ENCODE results near the gene HOXC12. TPM values are rescaled to one million over a fixed set of nuclear protein-coding genes. Genes with fewer than 3 reads are reported as not detected.

Gene HOXC12
- total RNA-seq, 1 donor from 2014 or later, result not detected

DNA sequence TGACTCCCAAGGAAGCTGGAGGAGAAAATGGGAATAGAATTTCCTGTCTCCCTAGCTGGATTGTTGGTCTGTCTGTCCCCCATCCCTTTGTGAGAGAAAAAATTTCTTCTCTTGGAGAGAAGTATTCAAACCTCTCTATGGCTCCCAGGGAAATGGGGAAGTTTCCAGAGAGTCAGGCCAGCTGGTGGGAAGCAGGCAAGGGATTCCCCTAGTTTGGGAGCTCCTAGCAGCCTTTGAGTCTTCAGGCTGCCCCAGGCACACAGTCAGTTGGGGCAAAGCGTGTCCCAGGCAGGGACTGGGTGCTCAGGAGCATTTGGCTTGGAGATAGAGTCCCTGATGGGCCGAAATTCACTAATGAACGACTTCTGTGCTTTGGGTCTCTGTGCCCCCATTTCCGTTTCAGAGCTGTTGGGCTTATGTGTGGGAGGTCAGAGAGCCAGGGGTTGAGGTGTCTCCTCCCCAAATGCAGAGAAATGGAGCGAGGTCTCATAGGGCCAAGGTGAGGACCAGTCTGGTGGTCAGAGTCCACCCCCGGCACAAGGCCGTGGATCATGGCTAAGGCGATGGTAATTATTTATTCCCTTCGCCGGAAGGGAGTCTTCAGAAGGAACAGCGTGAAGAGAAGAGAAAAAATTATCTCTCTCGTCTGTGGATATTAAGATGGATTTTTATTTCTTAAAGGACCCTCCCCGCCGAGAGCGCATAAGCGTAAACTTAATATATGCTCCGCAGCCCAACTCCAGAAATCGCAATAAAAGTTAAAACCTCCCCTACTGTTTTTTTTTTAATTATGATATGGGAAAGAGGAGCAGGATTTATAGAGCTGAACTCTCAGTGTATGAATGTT, 38.7 kb downstream of the HOXC12 start:
- no peaks in the 10 kb centered on the region for H3K9me3 Mint-ChIP-seq
- H3K4me3 Mint-ChIP-seq, result peak overlapping the region; percentile 87
- DNase-seq (ENCODE audit: low read depth, low spot score), result no peak
- H3K27ac Mint-ChIP-seq (ENCODE audit: unreplicated experiment), result no peak overlapping the region
- H3K36me3 Mint-ChIP-seq (ENCODE audit: low read depth), result no peaks in the 10 kb centered on the region
- TF ChIP-seq, protein P1, sequence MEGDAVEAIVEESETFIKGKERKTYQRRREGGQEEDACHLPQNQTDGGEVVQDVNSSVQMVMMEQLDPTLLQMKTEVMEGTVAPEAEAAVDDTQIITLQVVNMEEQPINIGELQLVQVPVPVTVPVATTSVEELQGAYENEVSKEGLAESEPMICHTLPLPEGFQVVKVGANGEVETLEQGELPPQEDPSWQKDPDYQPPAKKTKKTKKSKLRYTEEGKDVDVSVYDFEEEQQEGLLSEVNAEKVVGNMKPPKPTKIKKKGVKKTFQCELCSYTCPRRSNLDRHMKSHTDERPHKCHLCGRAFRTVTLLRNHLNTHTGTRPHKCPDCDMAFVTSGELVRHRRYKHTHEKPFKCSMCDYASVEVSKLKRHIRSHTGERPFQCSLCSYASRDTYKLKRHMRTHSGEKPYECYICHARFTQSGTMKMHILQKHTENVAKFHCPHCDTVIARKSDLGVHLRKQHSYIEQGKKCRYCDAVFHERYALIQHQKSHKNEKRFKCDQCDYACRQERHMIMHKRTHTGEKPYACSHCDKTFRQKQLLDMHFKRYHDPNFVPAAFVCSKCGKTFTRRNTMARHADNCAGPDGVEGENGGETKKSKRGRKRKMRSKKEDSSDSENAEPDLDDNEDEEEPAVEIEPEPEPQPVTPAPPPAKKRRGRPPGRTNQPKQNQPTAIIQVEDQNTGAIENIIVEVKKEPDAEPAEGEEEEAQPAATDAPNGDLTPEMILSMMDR (conservative IDR thresholded peaks at IDR 0.05), result no peak
- H3K27me3 Mint-ChIP-seq (ENCODE audit: low read depth), result peaks cover 100% of the 10 kb centered on the region
- H3K4me1 Mint-ChIP-seq, result peaks cover 8% of the 10 kb centered on the region

DNA sequence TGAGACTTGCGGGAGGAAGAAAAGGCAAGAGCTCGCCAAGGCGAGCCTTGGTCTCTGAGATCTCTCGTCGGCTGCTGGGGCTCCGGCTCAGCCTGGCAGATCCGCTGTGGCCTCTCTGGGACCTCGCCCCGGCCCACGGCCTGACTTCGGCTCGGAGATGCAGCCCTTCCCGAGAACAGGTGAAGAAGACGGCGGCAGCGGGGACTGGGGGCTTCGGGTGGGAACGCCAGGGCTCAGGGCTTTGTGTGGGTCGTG, 39.2 kb downstream of the HOXC12 start:
- TF ChIP-seq, protein P1 (conservative IDR thresholded peaks at IDR 0.05), result no peak
- Mint-ChIP-seq H3K36me3 (ENCODE audit: low read depth) (no peaks in the 10 kb centered on the region), H3K4me3 (peak overlapping the region; percentile 87), H3K9me3 (no peaks in the 10 kb centered on the region), H3K27me3 (ENCODE audit: low read depth) (peaks cover 100% of the 10 kb centered on the region), H3K27ac (ENCODE audit: unreplicated experiment) (no peak overlapping the region), H3K4me1 (peaks cover 6% of the 10 kb centered on the region)
- no peak for DNase-seq (ENCODE audit: low read depth, low spot score)

DNA sequence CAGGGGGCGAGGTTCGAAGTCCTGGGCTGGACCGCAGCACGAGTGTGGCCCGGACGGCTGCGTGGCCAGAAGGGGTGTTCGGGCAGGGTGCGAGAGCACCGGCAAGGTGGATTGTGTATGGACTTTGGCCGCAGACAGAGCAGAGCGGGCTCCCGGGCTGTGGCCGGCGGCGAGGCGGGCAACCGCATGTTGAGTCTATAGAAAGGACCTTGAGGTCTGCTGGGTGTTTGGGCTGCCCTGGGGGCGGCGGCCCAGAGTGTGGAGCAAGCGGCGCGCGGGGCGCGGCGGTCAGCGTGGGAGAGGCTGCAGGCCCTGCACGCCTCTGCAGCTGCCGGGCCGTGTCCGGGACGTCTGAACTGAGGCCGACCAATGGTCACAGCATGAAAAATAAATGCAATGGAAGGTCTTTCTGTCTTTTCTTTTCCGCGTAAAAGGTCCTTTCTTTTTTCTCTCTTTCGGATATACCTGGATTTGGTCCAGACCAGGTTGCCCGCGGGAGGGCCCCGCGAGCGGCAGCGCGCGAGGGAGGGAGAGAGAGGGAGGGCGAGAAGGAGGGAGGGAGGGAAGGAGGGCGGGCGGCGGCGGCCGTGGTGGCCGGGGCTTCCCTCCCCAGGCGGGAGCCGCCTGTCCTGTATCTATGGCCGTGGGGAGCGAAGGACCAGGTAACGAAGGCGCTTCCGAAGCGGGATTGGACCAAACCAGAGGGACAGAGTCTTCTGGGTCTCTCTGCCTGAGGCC, 39.7 kb downstream of the HOXC12 start:
- H3K36me3 Mint-ChIP-seq (ENCODE audit: low read depth), result no peaks in the 10 kb centered on the region
- no peak overlapping the region for H3K27ac Mint-ChIP-seq (ENCODE audit: unreplicated experiment)
- no peak for DNase-seq (ENCODE audit: low read depth, low spot score)
- TF ChIP-seq, protein P1 (conservative IDR thresholded peaks at IDR 0.05), result no peak
- no peaks in the 10 kb centered on the region for H3K9me3 Mint-ChIP-seq
- peaks cover 100% of the 10 kb centered on the region for H3K27me3 Mint-ChIP-seq (ENCODE audit: low read depth)
- H3K4me1 Mint-ChIP-seq, result peaks cover 1% of the 10 kb centered on the region
- H3K4me3 Mint-ChIP-seq, result peak overlapping the region; percentile 87

DNA sequence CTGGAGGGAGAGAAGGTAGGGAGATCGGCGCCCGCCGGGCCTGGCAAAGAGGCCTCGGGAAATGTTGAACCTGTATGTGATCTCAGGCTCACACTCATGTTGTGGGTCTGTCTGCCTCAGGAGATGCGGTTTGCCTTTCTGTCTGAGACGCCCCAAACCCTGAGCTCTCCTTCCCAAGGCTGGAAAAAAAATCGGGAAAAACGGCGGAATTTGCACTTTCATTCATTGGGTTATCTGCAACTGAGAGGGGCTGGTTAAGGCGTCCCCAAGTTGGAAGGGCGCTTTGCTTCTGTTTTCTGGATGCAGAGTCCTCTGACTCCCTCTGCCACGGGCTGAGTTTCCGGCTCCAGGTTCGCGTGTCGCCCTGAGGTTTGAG, 40.3 kb downstream of the HOXC12 start:
- no peak for DNase-seq (ENCODE audit: low read depth, low spot score)
- no peaks in the 10 kb centered on the region for H3K4me1 Mint-ChIP-seq
- H3K27me3 Mint-ChIP-seq (ENCODE audit: low read depth), result peaks cover 100% of the 10 kb centered on the region
- H3K9me3 Mint-ChIP-seq, result no peaks in the 10 kb centered on the region
- no peaks in the 10 kb centered on the region for H3K36me3 Mint-ChIP-seq (ENCODE audit: low read depth)
- H3K27ac Mint-ChIP-seq (ENCODE audit: unreplicated experiment), result no peak overlapping the region
- peak overlapping the region; percentile 75 for H3K4me3 Mint-ChIP-seq
- TF ChIP-seq, protein P1 (conservative IDR thresholded peaks at IDR 0.05), result no peak

DNA sequence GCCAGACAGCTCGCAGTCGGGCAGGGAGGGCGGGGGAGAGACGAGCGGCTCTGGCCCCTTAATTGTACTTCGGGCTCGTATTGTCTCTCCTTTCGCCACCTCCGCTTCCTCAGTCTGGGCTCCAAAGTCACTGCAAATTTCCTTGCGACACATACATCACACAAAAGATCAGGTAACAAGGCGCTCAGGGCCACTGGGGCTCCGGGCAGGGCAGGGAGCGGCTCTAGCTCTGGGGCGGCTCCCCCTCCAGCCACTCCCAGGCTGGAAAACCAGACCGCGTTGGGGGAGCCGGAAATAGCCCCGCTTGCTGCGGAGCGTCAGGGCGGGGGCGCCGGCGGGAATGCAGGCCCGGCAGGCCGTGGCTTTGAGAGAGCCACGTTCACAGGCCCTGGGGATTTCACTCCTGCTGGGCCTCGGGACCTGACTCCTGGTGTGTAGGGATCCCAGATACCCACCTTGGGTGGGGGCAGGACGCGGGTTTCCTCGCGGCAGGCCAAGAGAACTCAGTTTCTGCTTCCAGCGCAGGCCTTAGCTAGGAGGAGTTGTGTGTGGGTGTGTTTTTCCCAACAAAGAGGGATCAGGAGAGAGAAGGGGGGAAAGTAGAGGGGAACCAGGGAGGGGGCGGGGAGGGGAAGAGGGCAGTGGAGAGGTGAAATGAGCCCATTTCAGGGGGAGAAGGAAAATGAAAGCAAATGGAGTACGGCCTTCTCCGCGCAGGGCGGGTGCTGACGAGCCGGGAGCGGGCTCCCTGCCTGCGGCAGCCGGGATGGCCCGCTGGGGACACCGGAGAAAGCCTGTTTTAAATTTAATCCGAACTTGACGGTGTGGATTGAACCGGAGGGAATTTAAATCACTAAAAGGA, 40.9 kb downstream of the HOXC12 start:
- peak overlapping the region; percentile 91 for H3K27ac Mint-ChIP-seq (ENCODE audit: unreplicated experiment)
- H3K4me3 Mint-ChIP-seq, result peak overlapping the region; percentile 75
- DNase-seq (ENCODE audit: low read depth, low spot score), result no peak
- H3K4me1 Mint-ChIP-seq, result no peaks in the 10 kb centered on the region
- no peaks in the 10 kb centered on the region for H3K36me3 Mint-ChIP-seq (ENCODE audit: low read depth)
- H3K9me3 Mint-ChIP-seq, result no peaks in the 10 kb centered on the region
- peaks cover 100% of the 10 kb centered on the region for H3K27me3 Mint-ChIP-seq (ENCODE audit: low read depth)
- TF ChIP-seq, protein P1 (conservative IDR thresholded peaks at IDR 0.05), result no peak
